C4-2B (cell line): ENCODE data around the gene AUTS2.

Experiments used
- ZFX ChIP-seq: fragments of 450-650 bp; IDR thresholded peaks from 2 replicates; pipeline ENCODE4 v1.6.1; 2017
- TF ChIP-seq, protein P1 (sequence below): fragments of 450-650 bp; conservative IDR thresholded peaks from 2 replicates; pipeline ENCODE4 v1.5.1; 2017; ENCODE audit warnings: mild to moderate bottlenecking

- no peak for TF ChIP-seq ZFX
- TF ChIP-seq, protein P1, sequence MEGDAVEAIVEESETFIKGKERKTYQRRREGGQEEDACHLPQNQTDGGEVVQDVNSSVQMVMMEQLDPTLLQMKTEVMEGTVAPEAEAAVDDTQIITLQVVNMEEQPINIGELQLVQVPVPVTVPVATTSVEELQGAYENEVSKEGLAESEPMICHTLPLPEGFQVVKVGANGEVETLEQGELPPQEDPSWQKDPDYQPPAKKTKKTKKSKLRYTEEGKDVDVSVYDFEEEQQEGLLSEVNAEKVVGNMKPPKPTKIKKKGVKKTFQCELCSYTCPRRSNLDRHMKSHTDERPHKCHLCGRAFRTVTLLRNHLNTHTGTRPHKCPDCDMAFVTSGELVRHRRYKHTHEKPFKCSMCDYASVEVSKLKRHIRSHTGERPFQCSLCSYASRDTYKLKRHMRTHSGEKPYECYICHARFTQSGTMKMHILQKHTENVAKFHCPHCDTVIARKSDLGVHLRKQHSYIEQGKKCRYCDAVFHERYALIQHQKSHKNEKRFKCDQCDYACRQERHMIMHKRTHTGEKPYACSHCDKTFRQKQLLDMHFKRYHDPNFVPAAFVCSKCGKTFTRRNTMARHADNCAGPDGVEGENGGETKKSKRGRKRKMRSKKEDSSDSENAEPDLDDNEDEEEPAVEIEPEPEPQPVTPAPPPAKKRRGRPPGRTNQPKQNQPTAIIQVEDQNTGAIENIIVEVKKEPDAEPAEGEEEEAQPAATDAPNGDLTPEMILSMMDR, result no peak
These were observed 2.6 kb downstream of the AUTS2 start for GRCh38 chr7:69600710-69601519.
